ENCODE measurements around the gene RGS14.

GRCh38 chr5:177396807-177397206, 39.1 kb downstream of the RGS14 start:
- no peak for TF ChIP-seq CTCF (IDR thresholded peaks at IDR 0.05)
- TF ChIP-seq POLR2A (IDR thresholded peaks at IDR 0.05) = no peak
